K562 (cell line): ENCODE results near the gene AMDHD2. TPM values are rescaled to one million over a fixed set of nuclear protein-coding genes. Genes with fewer than 3 reads are reported as not detected.
A peak's percentile ranks its signal among the peaks of the same experiment; 100 is the strongest.

Experiments used
- CCNT2 ChIP-seq: IDR thresholded peaks from 2 replicates; pipeline ENCODE4 v1.6.1; 2011; ENCODE audit warnings: borderline replicate concordance, low read depth, mild to moderate bottlenecking, moderate library complexity, mixed read lengths, low read length; ENCODE audit not compliant: insufficient read length; ENCODE audit errors: extremely low read depth
- E2F6 ChIP-seq, 2 experiments: IDR thresholded peaks; 2 replicates each; pipeline ENCODE4 v1.6.1; 2011; ENCODE audit warnings: borderline replicate concordance in 1 of 2, control low read depth in 1 of 2, low read depth in 1 of 2, low read length in 1 of 2, mild to moderate bottlenecking in 1 of 2, mixed read lengths in 1 of 2, moderate library complexity in 1 of 2; ENCODE audit not compliant: insufficient read depth in 1 of 2, insufficient read length in 1 of 2, poor library complexity in 1 of 2, severe bottlenecking in 1 of 2; ENCODE audit errors: extremely low read depth in 1 of 2
- SMAD3 ChIP-seq: fragments of 450-650 bp; formaldehyde crosslinking; conservative IDR thresholded peaks from 2 replicates; pipeline ENCODE4 v1.4.0; 2020; ENCODE audit warnings: mild to moderate bottlenecking
- ZNF707 ChIP-seq: fragments of 250-450 bp; sonication (Bioruptor Pico); conservative IDR thresholded peaks from 2 replicates; pipeline ENCODE4 v1.8.0; 2022; ENCODE audit warnings: inconsistent platforms, mild to moderate bottlenecking, moderate library complexity
- polyA plus RNA-seq, 8 experiments: library from polyadenylated mRNA; depleted of rRNA in 4 of 8; stranded (reverse) in 5 of 8; unstranded in 3 of 8; fragments of >200 nt; fragmentation: Nextera tagmentation in 2 of 8; fragmentation: Illumina TruSeq in 1 of 8; extraction: Ambion mirVana in 2 of 8; extraction: Trizol in 1 of 8; gene quantifications; 2 replicates each; pipeline versions ENCODE4 v1.2.1 to v1.2.3, GENCODE V29; 2011 to 2014; ENCODE audit warnings: inconsistent platforms in 1 of 8, missing spikeins in 1 of 8
- total RNA-seq, 7 experiments: library from RNA; depleted of rRNA in 6 of 7; stranded (reverse); fragments of >200 nt in 6 of 7; fragmentation: Illumina TruSeq in 2 of 7; extraction: Trizol in 2 of 7; gene quantifications; 2 replicates each; pipeline versions ENCODE4 v1.2.1 to v1.2.3, GENCODE V29; 2011 to 2021; ENCODE audit warnings: low replicate concordance in 1 of 7
- TF ChIP-seq, protein P1 (sequence below): fragments of 450-650 bp; IDR thresholded peaks from 2 replicates; pipeline ENCODE4 v1.6.1; 2016; ENCODE audit warnings: mild to moderate bottlenecking, moderate library complexity
- TF ChIP-seq, protein P2 (sequence below): sonication (generic); formaldehyde crosslinking; IDR thresholded peaks from 2 replicates; pipeline ENCODE4 v1.8.0; 2022; ENCODE audit warnings: missing genetic modification reagents, mild to moderate bottlenecking, borderline replicate concordance
- TF ChIP-seq, protein P3 (sequence below), 2 experiments: fragments of 450-650 bp; IDR thresholded peaks; 2 replicates each; pipeline ENCODE4 v1.6.1; 2018; ENCODE audit warnings: mild to moderate bottlenecking in 2 of 2, low read depth in 1 of 2; ENCODE audit not compliant: partially characterized antibody in 2 of 2

Gene AMDHD2
- total and polyA plus RNA-seq, 9 of the 15 experiments (the other 6 are each of a cell fraction or from before 2014, with no cell fraction given) = 0.38 to 56.9 (median 18.3) TPM; not detected in 1

- TF ChIP-seq, protein P1, sequence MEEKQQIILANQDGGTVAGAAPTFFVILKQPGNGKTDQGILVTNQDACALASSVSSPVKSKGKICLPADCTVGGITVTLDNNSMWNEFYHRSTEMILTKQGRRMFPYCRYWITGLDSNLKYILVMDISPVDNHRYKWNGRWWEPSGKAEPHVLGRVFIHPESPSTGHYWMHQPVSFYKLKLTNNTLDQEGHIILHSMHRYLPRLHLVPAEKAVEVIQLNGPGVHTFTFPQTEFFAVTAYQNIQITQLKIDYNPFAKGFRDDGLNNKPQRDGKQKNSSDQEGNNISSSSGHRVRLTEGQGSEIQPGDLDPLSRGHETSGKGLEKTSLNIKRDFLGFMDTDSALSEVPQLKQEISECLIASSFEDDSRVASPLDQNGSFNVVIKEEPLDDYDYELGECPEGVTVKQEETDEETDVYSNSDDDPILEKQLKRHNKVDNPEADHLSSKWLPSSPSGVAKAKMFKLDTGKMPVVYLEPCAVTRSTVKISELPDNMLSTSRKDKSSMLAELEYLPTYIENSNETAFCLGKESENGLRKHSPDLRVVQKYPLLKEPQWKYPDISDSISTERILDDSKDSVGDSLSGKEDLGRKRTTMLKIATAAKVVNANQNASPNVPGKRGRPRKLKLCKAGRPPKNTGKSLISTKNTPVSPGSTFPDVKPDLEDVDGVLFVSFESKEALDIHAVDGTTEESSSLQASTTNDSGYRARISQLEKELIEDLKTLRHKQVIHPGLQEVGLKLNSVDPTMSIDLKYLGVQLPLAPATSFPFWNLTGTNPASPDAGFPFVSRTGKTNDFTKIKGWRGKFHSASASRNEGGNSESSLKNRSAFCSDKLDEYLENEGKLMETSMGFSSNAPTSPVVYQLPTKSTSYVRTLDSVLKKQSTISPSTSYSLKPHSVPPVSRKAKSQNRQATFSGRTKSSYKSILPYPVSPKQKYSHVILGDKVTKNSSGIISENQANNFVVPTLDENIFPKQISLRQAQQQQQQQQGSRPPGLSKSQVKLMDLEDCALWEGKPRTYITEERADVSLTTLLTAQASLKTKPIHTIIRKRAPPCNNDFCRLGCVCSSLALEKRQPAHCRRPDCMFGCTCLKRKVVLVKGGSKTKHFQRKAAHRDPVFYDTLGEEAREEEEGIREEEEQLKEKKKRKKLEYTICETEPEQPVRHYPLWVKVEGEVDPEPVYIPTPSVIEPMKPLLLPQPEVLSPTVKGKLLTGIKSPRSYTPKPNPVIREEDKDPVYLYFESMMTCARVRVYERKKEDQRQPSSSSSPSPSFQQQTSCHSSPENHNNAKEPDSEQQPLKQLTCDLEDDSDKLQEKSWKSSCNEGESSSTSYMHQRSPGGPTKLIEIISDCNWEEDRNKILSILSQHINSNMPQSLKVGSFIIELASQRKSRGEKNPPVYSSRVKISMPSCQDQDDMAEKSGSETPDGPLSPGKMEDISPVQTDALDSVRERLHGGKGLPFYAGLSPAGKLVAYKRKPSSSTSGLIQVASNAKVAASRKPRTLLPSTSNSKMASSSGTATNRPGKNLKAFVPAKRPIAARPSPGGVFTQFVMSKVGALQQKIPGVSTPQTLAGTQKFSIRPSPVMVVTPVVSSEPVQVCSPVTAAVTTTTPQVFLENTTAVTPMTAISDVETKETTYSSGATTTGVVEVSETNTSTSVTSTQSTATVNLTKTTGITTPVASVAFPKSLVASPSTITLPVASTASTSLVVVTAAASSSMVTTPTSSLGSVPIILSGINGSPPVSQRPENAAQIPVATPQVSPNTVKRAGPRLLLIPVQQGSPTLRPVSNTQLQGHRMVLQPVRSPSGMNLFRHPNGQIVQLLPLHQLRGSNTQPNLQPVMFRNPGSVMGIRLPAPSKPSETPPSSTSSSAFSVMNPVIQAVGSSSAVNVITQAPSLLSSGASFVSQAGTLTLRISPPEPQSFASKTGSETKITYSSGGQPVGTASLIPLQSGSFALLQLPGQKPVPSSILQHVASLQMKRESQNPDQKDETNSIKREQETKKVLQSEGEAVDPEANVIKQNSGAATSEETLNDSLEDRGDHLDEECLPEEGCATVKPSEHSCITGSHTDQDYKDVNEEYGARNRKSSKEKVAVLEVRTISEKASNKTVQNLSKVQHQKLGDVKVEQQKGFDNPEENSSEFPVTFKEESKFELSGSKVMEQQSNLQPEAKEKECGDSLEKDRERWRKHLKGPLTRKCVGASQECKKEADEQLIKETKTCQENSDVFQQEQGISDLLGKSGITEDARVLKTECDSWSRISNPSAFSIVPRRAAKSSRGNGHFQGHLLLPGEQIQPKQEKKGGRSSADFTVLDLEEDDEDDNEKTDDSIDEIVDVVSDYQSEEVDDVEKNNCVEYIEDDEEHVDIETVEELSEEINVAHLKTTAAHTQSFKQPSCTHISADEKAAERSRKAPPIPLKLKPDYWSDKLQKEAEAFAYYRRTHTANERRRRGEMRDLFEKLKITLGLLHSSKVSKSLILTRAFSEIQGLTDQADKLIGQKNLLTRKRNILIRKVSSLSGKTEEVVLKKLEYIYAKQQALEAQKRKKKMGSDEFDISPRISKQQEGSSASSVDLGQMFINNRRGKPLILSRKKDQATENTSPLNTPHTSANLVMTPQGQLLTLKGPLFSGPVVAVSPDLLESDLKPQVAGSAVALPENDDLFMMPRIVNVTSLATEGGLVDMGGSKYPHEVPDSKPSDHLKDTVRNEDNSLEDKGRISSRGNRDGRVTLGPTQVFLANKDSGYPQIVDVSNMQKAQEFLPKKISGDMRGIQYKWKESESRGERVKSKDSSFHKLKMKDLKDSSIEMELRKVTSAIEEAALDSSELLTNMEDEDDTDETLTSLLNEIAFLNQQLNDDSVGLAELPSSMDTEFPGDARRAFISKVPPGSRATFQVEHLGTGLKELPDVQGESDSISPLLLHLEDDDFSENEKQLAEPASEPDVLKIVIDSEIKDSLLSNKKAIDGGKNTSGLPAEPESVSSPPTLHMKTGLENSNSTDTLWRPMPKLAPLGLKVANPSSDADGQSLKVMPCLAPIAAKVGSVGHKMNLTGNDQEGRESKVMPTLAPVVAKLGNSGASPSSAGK = no peak
- TF ChIP-seq, protein P2, sequence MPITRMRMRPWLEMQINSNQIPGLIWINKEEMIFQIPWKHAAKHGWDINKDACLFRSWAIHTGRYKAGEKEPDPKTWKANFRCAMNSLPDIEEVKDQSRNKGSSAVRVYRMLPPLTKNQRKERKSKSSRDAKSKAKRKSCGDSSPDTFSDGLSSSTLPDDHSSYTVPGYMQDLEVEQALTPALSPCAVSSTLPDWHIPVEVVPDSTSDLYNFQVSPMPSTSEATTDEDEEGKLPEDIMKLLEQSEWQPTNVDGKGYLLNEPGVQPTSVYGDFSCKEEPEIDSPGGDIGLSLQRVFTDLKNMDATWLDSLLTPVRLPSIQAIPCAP = no peak
- TF ChIP-seq, protein P3, sequence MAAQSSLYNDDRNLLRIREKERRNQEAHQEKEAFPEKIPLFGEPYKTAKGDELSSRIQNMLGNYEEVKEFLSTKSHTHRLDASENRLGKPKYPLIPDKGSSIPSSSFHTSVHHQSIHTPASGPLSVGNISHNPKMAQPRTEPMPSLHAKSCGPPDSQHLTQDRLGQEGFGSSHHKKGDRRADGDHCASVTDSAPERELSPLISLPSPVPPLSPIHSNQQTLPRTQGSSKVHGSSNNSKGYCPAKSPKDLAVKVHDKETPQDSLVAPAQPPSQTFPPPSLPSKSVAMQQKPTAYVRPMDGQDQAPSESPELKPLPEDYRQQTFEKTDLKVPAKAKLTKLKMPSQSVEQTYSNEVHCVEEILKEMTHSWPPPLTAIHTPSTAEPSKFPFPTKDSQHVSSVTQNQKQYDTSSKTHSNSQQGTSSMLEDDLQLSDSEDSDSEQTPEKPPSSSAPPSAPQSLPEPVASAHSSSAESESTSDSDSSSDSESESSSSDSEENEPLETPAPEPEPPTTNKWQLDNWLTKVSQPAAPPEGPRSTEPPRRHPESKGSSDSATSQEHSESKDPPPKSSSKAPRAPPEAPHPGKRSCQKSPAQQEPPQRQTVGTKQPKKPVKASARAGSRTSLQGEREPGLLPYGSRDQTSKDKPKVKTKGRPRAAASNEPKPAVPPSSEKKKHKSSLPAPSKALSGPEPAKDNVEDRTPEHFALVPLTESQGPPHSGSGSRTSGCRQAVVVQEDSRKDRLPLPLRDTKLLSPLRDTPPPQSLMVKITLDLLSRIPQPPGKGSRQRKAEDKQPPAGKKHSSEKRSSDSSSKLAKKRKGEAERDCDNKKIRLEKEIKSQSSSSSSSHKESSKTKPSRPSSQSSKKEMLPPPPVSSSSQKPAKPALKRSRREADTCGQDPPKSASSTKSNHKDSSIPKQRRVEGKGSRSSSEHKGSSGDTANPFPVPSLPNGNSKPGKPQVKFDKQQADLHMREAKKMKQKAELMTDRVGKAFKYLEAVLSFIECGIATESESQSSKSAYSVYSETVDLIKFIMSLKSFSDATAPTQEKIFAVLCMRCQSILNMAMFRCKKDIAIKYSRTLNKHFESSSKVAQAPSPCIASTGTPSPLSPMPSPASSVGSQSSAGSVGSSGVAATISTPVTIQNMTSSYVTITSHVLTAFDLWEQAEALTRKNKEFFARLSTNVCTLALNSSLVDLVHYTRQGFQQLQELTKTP (IDR thresholded peaks at IDR 0.05; ENCODE audit: low read depth in 1 of 2, partially characterized antibody in 2 of 2) = peak in 1 of 2 experiments; percentile 87
- TF ChIP-seq E2F6 (IDR thresholded peaks at IDR 0.05; ENCODE audit: borderline replicate concordance in 1 of 2, extremely low read depth in 1 of 2, insufficient read depth in 1 of 2, insufficient read length in 1 of 2, low read depth in 1 of 2, low read length in 1 of 2, poor library complexity in 1 of 2, severe bottlenecking in 1 of 2) (no peak), SMAD3 (no peak), ZNF707 (CRISPR knock-in tag) (no peak), CCNT2 (peak; percentile 17)
Measured at GRCh38 chr16:2511128-2511800, 8.9 kb upstream of the AMDHD2 start (continued).
